ENCODE measurements around the gene APOBEC2.
"Not testable (repeated sequence)": the region's sequence is repeated elsewhere in the genome, so short reads cannot be mapped to it uniquely, and the experiment has no call there.

Gene APOBEC2

DNA sequence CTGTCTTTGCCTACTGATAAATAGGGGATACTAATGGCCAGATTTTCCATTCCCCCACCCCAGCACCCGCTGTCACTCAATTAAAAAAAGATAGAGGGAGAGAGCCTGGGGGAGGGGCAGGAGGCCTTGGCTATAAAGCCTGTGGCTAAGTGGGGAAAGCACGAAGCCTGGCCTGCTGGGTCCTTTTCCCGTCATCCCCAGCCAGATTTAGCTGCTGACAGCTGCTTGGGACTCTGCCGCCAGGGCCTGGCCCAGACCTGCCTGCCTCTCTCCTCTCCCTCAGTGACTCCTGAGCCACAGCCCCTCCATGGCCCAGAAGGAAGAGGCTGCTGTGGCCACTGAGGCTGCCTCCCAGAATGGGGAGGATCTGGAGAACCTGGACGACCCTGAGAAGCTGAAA lies at the start of gene APOBEC2:
APOBEC2 (plus strand) TSS at position 162 of the 400 bp plus-strand sequence; CDS start at position 308, 146 bp downstream.
- no peak for DNase-seq

DNA sequence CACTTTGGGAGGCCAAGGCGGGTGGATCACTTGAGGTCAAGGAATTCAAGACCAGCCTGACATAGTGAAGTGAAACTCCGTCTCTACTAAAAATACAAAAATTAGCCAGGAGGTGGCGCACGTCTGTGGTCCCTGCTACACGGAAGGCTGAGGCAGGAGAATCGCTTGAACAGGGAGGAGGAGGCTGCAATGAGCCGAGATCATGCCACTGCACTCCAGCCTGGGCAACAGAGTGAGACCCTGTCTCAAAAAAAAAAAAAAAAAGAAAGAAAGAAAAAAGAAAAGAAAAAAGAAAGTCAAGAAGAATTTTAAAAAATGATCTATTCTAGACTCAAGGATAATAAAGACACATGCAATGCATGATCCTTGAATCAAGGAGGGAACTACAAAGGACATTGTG lies 46.8 kb upstream of the APOBEC2 start:
- peak; percentile 72 for DNase-seq

DNA sequence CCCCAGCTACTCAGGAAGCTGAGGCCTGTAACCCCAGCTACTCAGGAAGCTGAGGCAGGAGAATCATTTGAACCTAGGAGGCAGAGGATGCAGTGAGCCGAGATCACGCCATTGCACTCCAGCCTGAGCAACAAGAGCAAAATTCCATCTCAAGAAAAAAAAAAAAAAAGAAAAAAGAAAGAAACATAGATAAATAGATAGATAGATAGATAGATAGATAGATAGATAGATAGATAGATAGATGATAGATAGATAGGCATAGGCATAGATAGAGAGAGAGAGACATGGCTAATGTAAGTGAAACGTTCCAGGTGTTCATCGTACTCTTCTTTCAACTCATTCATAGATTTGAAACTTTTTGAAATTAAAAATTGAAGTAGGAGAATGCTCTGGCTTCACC lies 46.0 kb upstream of the APOBEC2 start:
- DNase-seq, result not testable (repeated sequence)

DNA sequence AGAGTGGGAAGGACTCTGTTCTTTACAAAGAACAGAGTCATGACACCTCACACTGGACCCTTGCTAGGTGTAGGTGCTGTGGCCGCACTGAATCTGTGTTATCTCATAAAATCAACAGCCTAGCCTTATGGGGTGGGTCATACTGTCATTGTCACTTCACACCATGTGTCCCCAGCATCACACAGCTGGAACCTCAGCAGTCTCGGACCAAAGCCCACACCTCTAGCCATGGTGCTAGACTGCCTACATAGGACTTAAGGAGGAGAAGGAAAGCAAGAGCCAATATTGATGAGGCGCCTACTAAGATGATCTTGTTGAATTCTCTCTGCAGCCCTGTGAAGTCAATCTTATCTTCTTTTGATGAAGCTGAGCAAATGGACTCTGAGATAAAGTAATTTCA lies 45.0 kb upstream of the APOBEC2 start:
- DNase-seq, result no peak

DNA sequence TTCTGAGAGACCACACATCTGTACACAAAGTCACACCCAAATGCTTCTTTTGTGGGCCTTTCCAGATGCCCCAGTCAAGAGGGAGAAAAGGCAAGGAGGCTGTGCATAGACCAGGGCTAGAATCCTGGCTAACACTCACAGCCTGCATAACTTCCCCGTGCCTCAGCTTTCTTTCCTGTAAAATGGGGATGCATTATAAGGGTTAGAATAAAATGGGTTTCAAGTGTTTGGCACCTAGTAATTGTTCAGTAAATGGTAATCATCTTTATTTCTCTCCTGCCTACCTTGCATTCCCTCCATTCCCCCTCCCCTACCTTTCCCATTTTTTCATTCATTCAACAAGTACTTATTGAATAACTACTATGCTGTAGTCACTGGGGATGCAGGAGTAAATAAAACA lies 43.3 kb upstream of the APOBEC2 start:
- DNase-seq, result no peak

DNA sequence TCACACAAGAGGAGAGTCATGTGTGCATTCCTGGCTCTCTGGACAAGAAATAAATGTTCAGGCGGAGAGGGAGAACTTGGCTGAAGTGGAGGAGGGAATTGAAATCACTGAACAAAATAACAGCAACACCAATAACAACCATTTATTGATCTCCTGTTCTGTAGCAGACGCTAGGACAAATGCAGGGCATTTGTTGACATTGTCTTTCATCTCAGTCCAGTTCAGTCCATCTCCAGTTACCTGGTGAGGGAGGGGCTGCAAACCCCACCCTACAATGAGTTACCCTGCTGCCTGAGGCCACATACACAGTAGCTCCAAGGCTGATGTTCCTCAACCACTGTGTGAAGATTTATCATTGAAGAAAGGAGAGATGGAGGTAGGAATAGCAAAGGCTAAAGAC lies 41.3 kb upstream of the APOBEC2 start:
- no peak for DNase-seq

DNA sequence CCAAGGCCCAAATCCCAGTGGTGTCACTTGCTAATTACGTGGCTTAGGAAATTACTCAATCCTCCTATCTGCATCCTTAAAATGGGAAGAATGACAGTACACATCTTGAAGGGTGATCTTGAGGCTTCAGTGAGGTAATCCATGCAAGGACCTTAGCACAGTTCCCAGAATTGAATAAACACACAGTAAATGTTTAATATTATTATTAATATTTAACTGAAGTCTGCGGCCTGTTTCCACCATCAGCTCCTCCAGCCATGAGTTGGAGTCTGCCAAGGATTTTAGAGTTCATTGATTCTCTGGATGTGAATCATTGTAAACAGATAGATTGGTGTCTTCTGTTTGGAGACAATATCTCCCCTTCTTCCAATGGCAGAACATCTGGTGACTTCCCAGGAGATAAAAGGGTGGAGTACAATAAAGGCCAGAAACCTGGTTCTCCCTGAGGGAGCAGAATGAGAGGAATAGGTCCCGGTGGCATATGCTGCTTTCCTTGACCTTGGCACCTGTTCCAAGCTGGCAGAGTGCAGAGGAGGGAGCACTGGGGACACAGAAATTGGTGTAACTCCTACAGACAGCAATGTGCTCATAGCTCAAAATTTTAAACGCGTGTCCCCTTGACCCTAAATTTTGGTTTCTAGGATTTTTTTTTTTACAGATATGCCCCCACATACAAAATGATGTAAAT lies 39.4 kb upstream of the APOBEC2 start:
- DNase-seq, result no peak

DNA sequence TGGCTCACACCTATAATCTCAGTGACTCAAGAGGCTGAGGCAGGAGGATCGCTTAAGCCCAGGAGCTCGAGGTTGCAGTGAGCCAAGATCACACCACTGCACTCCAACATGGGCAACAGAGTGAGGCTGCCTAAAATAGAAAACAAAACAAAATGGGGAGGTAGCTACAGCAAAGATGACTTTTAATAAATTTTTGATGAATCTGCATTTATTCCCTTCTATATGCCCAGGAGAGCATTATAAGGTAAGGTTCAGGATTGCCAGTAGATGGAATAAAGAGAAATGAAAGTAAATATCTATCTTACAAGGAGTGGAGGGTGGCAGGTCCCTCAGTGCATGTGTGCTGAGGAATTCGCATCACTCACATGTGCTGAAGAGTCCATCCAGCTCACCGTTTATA lies 38.2 kb upstream of the APOBEC2 start:
- no peak for DNase-seq

DNA sequence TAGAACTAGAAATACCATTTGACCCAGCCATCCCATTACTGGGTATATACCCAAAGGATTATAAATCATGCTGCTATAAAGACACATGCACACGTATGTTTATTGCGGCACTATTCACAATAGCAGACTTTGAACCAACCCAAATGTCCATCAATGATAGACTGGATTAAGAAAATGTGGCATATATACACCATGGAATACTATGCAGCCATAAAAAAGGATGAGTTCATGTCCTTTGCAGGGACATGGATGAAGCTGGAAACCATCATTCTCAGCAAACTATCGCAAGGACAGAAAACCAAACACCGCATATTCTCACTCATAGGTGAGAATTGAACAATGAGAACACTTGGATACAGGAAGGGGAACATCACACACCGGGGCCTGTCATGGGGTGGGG lies 37.1 kb upstream of the APOBEC2 start:
- DNase-seq, result not testable (repeated sequence)

DNA sequence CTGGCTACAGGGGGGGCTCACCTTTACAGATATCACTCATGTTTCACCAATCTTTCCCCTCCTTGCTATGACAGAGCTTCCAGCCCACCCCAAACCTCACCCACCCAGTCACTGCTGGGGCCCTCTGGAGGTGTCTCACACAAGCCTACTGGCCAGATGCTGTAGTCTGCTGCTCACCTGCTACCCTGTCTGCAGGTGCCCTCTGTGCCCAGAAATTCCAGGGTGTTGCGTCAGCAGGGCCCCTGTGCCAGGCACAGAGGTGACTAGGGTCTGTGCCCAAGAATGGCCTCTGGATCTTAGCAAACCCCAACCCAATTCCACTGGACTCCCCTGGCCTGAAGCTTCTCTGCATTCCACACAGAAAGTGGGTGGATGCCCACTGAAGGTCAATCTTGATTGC lies 35.3 kb upstream of the APOBEC2 start:
- DNase-seq, result no peak

DNA sequence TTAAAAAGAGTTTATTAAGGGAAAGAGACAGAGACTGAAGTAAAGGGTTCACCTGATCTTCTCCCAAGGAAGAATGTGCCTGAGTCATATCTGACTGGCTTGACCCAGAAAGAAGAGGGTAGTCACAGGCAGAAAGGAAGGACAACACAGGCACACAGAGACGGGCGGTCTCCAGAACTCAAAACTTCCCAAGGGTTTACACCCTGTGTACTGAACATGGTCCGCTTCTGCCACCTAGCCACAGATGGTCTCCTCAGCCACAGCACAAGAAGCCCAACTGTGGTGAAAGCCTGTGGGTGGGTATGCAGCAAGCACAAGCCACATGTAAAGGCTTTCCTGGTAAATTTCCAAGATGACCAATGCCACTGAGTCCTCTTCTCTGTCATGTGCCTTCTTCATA lies 31.2 kb upstream of the APOBEC2 start:
- DNase-seq, result no peak

DNA sequence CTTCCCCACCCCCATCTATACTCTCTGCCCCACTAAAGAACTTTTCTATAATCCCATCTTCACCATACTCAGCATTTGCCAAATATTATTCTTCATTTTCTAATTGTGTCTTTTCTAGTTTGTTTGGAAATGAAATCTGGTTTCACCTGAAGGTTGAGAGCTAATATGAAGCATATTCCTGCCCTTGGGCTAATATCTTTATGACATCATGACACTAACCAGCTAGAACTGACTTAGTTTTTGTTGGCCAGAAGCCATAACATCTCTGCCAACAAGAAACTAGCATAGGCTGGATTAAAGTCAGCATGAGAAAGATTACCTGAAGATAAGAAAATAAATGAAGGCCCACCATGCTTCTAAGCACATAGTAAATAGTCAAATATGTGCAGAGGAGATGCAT lies 30.7 kb upstream of the APOBEC2 start:
- no peak for DNase-seq

DNA sequence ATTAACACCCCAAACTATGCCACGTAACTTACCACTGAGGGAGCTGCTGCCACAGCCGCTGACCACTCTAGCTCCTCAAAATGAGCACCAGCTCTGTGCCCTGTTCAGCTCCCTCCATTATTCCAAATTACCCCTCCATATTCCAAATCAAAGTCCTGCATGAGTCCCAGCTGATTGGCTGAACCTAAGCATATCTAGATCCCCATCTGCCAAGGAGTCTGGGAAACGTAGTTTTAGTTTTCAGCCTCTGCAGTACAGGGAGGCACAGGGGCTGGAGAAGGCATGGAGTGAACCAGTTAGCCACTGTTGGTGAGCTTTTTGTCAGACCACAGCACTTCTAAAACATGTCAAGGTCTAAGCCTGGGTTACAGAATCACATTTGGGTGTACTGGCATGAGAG lies 29.9 kb upstream of the APOBEC2 start:
- no peak for DNase-seq

DNA sequence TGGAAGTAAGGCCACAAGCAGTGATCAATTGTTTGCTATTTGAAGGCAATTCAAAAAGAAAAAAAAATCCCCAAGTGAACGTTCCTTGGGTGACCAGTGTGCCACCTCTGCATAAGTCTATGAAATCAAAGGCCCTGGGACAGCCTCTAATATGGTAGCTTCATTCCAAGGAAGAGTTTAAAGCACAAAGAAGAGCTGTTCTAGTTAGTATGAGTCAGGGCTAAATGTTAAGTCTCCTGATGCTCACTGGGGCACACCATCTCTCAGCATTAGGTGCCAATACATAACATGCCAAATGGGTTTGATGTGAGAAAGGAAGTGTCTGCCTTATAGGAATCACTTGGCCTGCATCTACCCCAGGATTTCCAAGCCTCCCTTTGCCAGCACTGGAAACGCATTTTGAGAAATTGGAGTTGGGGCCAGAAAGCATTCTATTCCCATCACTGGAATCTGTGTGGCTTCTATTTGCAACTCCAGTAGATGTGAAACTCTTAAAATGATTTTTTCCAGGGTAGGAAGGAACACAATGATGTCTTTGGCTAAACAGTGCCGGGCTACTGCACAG lies 27.0 kb upstream of the APOBEC2 start:
- no peak for DNase-seq

DNA sequence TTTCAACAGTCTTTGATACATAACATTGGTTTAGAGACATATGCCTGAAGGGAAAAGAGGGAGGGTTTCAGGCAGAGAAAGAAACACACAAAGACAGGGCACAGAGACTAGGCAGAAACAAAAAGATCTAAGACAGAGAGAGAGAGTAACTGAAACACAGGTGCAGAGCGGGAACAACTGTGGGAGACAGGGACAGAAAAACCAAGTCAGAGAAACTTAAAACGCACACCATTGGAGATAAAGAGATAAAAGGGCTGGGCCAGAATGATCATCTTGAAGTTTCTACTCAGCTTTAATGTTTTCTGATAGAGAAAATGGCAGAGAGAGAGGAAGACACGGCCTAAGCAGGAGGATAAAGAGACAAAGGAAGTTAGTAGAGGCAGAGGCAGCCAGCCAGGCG lies 25.8 kb upstream of the APOBEC2 start:
- DNase-seq, result no peak

DNA sequence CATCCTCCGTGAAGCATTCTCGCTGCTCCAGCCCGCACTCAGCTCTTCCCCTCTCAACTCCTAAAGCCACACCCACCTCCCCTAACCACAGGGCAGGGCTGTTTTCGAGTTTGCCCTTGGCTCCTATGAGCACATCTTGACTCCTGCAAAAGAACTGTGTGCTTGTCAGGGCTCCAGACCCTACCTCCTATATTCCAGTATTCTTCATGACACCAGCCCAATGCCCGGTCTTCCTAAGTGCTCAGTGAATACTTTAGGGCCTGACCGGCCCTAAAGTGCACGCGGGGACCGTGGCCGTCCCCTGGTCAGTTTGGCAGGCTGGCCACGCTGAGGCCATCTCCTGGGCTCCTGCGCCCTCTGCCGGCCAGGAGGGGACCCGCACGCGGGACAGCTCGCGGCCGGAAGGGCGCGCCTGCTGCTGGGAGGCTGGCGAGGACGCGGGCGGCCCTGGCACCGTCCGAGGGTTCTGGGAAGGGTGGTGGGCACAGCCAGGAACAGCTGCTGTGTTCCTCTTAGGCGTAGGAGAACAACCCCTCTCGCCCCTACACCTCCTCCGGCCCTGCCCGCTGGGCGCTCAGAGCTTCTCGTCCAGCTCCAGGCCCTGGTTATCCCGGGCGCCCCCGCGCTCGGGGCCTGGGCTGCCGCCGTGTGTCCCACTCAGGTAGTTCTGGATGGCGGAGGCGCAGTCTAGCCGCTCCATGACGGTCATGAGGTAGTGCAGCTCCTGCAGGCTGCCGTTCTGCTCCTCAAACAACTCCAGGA lies 25.0 kb upstream of the APOBEC2 start:
- DNase-seq, result peak; percentile 94

DNA sequence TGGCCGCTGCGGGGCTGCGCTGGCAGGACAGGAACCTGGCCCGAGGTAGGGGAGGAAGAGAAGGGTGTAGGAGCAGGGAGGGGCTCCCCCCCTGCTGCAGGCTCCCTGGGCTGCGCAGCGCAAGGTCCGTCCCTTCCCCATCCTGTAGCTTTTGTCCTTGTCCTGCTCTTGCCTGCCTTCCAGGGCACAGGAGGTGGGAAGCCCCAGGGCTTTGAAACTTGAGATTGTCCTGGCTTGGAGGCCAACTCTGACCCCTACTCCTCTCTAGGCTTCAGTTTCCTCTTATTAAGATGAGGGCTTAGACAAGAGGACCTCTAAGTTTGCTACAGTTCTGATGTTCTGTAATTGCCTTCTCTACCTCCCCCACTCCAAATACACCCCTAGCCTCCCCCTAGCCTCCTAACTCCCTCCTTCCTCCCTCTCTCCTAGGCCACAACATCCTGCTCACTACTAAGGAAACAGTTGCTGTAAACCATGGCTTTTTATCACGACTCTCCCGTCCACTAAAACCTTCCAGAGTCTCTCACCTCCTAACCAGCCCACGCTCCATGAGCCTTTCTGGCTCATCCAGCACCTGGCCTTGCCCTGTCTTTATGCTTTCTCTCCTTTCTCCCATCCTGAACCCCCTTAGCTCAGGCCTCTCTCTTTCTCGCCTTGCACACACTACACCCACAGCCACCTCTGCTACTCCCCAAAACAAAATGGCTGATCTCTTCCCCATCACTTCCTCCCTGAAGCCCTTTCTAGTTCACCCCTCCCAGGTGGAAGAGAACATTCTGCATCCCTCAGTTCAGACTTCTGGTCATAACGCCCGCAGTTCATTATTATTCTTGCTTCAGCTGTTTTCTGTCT lies 24.2 kb upstream of the APOBEC2 start:
- DNase-seq, result no peak

DNA sequence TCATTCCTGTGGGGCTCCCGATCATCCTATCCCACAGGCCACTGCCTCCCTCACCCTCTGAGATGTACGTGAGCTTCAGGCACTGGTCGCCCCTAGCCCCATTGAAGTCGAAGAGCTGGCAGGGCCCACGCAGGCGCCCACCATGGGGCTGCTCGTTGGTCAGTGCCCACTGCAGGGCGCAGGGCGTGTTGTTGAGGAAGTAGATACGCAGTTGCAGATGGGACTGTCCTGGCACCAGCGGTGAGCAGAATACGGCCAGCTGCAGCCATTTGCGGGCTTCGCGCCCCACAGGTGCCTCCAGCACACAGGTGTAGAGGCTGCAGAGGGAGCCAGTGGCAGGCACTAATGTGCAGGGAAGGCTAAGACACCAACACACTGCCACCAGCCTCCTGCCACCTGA lies 20.2 kb upstream of the APOBEC2 start:
- DNase-seq, result no peak

DNA sequence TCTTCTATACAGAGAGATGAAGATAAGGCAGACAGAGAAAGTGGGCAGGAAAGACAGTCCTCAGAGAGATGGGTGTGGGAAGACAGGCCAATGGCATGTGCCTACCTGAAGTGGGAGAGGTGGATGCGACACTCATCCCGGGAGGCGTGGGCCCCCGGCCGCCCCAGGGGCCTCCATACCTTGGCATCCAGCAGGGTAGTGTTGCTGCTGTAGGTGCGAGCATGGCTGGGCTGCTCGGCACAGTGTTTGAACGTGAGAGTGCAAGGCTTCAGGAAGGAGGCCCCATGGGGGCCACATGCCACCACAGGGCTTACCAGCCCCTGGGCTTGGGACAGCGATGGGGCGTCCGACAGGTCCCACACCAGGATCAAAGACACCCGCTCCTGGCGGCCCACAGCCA lies 19.2 kb upstream of the APOBEC2 start:
- no peak for DNase-seq

DNA sequence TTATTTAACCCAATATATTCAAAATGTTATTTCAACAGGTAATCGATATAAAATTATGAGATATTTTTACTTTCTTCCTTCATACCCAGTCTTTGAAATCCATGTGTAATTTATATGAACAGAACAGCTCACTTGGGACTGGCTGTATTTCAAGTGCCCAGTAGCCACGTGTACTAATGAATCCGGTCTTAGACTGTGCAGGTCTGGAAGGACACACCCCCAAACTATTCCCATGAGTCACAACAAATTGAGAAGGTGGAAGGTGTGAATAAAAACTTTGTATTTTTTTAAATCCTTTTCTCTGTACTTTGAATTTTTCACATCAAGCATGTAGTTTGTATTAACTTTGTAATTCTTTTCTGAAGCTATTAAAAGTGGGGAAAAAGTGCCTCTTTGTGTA lies 16.8 kb upstream of the APOBEC2 start:
- DNase-seq, result no peak

DNA sequence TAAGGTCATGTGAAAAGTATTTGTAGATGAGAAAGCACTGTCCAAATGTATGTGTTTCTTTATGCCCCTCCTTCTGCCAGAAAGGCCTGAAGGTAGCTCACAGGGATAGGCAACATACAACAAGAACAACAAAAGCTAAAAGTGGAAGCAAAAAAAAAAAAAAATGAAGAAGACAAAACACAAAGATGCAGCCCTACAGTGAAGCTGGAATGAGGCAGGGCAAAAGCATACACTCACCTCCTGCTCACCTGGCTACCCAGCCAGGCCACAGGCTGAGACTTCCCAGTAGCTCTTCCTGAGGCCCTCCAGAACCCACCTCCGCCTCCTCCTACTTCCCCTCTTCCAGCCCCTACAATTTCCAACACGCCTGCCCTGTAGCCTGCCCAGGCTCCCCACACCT lies 16.4 kb upstream of the APOBEC2 start:
- no peak for DNase-seq

DNA sequence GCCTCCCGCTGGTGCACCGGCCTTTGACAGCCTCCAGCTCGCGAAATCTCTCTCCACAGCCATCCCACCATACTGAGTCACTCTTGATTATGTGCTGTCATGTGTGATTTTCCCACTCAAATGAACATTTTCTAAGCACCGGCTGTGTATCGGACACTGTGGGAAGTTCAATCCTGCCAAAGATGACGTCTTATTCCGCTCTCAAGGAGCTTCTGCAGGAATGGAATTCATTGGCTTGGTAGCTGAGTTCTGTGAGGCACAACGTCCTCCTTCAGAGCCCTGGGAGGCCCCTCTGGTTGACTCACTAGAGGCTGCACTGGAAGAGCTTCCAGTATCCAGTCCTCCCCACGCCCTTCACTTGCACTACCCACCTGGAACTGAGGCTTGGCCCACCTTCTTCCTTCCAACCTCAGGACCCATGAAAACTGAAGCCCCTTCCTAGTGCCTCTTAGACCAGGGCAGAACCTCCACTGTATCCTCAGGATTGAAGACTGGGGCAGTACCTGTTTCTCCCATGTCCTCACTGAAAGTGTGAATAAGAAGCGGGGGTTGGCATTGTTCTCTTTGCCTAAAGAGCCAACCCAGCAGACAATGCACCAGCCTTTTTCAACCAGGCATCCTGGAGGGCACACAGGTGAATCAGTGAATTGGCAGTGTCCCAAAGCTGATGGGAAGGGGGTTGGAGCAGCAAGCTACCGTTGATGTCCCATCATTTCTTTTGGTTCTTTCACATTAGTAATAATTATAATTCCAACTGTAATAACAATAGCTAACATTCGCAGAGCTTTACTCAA lies 15.7 kb upstream of the APOBEC2 start:
- no peak for DNase-seq

DNA sequence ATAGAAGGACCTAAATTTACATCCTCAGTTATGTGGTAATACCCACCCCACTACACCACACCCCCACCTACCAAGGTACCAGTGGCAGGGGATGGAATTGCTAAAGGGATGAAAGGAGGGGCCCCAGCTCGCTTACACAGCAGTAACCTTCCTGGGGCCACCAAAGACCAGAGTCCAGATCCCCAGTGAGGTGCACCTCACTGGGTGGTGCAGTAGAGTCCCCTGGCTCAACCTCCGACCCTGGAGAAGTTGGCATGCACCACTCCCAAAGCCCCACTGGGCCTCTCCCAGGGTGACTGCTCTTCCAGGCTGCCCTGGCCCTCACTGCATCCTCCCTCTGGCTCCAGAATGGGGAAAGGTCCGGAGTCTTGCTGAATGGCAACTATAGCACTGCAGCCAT lies 14.8 kb upstream of the APOBEC2 start:
- no peak for DNase-seq
